K562 treated with DMSO at 1 percent for 4 hours (cell line): ENCODE data around the gene DYDC1. TPM values are rescaled to one million over a fixed set of nuclear protein-coding genes. Genes with fewer than 3 reads are reported as not detected.

ENCODE experiments used
- total RNA-seq: library from RNA; unstranded; fragments of 300-600 nt; gene quantifications from 2 replicates; pipeline ENCODE4 v1.2.3, GENCODE V29; 2022; ENCODE audit not compliant: insufficient read depth

Gene DYDC1
- not detected in 2 replicates for total RNA-seq

DNA sequence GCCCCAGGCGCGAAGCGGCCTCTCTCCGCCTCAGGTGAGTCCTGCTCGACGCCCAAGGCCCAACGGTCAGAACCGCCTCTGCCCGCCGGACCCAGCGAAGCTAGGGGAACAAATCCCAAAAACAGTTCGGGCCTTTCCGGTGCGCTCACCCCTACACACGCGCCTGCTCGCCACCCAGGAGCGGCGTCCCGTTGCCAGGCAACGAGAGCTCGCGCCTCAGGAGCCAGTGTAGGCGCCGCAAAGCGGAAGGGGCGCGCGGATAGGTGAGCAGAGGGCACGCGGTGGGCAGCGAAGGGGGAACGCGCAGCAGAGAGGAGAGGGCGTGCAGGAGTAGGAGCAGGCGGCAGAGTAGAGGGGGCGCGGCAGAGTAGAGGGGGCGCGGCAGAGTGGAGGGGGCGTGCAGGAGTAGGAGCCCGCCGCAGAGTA, at the start of gene DYDC1, which contains the start of gene DYDC2:
Gene DYDC1, minus strand, starts transcription at position 193 of the 426 bp plus-strand sequence. CDS start 4,154 bp downstream, outside the sequence.
Gene DYDC2, plus strand, starts transcription at position 219 of the 426 bp plus-strand sequence. CDS start 5,663 bp downstream, outside the sequence.

DNA sequence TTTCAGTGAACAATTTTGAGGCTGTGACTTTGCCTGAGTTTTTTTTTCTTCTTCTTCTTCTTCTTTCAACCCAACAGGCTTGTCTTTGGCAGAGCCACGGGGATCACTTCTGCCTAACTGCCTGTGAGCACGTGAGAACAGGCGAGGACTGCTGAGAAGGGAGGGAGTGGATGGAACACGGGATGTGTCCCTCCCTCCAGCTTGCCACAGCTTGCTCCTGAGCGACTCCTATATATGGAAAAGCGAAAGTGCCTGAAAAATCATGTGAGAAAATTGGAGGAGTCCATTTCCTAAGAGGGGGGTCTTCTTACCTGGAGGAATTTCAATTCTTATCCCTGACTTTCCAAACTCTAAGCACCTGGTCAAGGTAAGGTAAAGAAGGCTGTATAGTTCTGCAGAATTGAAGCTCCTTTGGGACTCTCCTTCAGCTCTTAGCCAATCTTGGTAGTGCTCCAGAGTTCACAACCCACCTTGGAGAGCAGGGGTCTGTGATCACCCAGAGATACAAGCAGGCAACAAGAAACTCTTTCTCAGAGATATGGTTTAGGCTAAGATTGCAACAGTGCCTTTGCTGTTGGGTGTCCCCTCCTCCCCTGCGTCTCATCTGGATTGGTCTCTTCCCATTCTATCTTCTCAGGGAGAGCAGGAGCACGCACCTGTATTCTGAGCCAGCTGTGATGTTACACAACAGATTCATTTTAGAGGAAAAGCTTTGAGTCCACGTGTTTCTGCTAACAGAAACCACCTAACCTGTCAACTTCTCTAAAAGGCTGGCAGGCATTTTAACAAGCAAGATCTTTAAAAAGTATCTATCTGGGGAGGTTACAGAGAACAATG, 66.9 kb downstream of the DYDC1 start, which contains the start of gene MAT1A:
Gene MAT1A, minus strand, starts transcription at position 208 of the 837 bp plus-strand sequence. CDS start 235 bp downstream, outside the sequence.

Other genes with a start within 250 kb of the DYDC1 start
- not detected in 2 replicates for gene PLAC9, start 224.0 kb downstream of the DYDC1 start, total RNA-seq
- gene ANXA11, start 151.2 kb downstream of the DYDC1 start, total RNA-seq, result 155 and 162 TPM in 2 replicates
- 1.8 and 7.9 TPM in 2 replicates for gene MAT1A, start 67.1 kb downstream of the DYDC1 start, total RNA-seq
- 1.9 and 3.1 TPM in 2 replicates for gene DYDC2, start within 50 bp of the DYDC1 start, total RNA-seq
- gene PRXL2A, start 51.8 kb upstream of the DYDC1 start, total RNA-seq, result 0.73 and 1.6 TPM in 2 replicates
- gene TSPAN14, start 97.6 kb upstream of the DYDC1 start, total RNA-seq, result 38.9 and 42.9 TPM in 2 replicates
- gene SH2D4B, start 181.1 kb upstream of the DYDC1 start, total RNA-seq, result not detected in 2 replicates